ENCODE results near the gene CLCN7.

GRCh38 chr16:1451702-1452392 is 23.0 kb downstream of the CLCN7 start:
- TF ChIP-seq CTCF (IDR thresholded peaks at IDR 0.05; ENCODE audit: poor library complexity, severe bottlenecking) (no peak), EP300 (conservative IDR thresholded peaks at IDR 0.05; ENCODE audit: poor library complexity, severe bottlenecking) (no peak), MXI1 (conservative IDR thresholded peaks at IDR 0.05; ENCODE audit: poor library complexity, severe bottlenecking) (no peak)
